Mesendoderm (in vitro differentiated cells): Measurements from ENCODE around the gene SPDYC.

Source experiments
- DNase-seq: peaks from one replicate; pipeline ENCODE4 v3.0.0; 2013
- H2AK5ac ChIP-seq: 2 replicates; pipeline ENCODE4 v1.6.1; 2013; ENCODE audit warnings: low read length, inconsistent platforms
- H2BK120ac ChIP-seq: 2 replicates; pipeline ENCODE4 v1.6.1; 2013; ENCODE audit warnings: low read depth, mild to moderate bottlenecking, low read length, moderate library complexity, mixed read lengths
- H2BK15ac ChIP-seq: replicated peaks from 2 replicates; pipeline ENCODE4 v1.6.1; 2013; ENCODE audit warnings: low read depth, mild to moderate bottlenecking, moderate library complexity
- H2BK5ac ChIP-seq: 2 replicates; pipeline ENCODE4 v1.6.1; 2013; ENCODE audit warnings: low read length, inconsistent platforms
- H3K18ac ChIP-seq: 2 replicates; pipeline ENCODE4 v1.6.1; 2013; ENCODE audit warnings: mild to moderate bottlenecking, low read length, mixed read lengths
- H3K23ac ChIP-seq: one replicate; pipeline ENCODE4 v1.6.1; 2013; ENCODE audit warnings: low read length
- H3K27ac ChIP-seq: 2 replicates; pipeline ENCODE4 v1.5.1; 2013; ENCODE audit warnings: low read depth, mild to moderate bottlenecking, inconsistent platforms, low read length, moderate library complexity
- H3K27me3 ChIP-seq: 2 replicates; pipeline ENCODE4 v1.6.1; 2013; ENCODE audit warnings: low read length, control low read depth, mild to moderate bottlenecking, inconsistent platforms; ENCODE audit not compliant: insufficient read depth, poor library complexity
- H3K36me3 ChIP-seq: 2 replicates; pipeline ENCODE4 v1.6.1; 2013; ENCODE audit warnings: low read length, inconsistent platforms; ENCODE audit not compliant: control insufficient read depth, insufficient read depth
- H3K4ac ChIP-seq: one replicate; pipeline ENCODE4 v1.6.1; 2013; ENCODE audit warnings: low read depth, mild to moderate bottlenecking, low read length, moderate library complexity
- H3K4me1 ChIP-seq: 2 replicates; pipeline ENCODE4 v1.6.1; 2013; ENCODE audit warnings: low read depth, low read length, inconsistent platforms; ENCODE audit not compliant: control insufficient read depth
- H3K4me2 ChIP-seq: 2 replicates; pipeline ENCODE4 v1.6.1; 2013; ENCODE audit warnings: low read length
- H3K4me3 ChIP-seq: 2 replicates; pipeline ENCODE4 v1.5.1; 2013; ENCODE audit warnings: mild to moderate bottlenecking, low read length
- H3K56ac ChIP-seq: one replicate; pipeline ENCODE4 v1.6.1; 2013; ENCODE audit warnings: low read length
- H3K79me1 ChIP-seq: 2 replicates; pipeline ENCODE4 v1.6.1; 2013; ENCODE audit warnings: low read length, inconsistent platforms
- H3K79me2 ChIP-seq: 2 replicates; pipeline ENCODE4 v1.6.1; 2013; ENCODE audit warnings: mild to moderate bottlenecking, low read length; ENCODE audit not compliant: control insufficient read depth, insufficient read depth
- H3K9ac ChIP-seq: 2 replicates; pipeline ENCODE4 v1.6.1; 2013; ENCODE audit warnings: low read length, inconsistent platforms
- H4K5ac ChIP-seq: one replicate; pipeline ENCODE4 v1.6.1; 2013; ENCODE audit warnings: low read length
- H4K8ac ChIP-seq: one replicate; pipeline ENCODE4 v1.6.1; 2013; ENCODE audit warnings: low read depth, mild to moderate bottlenecking, control low read depth, low read length, moderate library complexity
- WGBS: extraction: QIAGEN DNeasy Blood & Tissue Kit; methylation state at CpG from one replicate; pipeline ENCODE4 v1.1.7; 2013; ENCODE audit warnings: low lambda C conversion rate, missing lambda C conversion rate; ENCODE audit not compliant: insufficient coverage; ENCODE audit errors: extremely low coverage; 5-methylcytosine and 5-hydroxymethylcytosine counted together

Gene SPDYC

DNA sequence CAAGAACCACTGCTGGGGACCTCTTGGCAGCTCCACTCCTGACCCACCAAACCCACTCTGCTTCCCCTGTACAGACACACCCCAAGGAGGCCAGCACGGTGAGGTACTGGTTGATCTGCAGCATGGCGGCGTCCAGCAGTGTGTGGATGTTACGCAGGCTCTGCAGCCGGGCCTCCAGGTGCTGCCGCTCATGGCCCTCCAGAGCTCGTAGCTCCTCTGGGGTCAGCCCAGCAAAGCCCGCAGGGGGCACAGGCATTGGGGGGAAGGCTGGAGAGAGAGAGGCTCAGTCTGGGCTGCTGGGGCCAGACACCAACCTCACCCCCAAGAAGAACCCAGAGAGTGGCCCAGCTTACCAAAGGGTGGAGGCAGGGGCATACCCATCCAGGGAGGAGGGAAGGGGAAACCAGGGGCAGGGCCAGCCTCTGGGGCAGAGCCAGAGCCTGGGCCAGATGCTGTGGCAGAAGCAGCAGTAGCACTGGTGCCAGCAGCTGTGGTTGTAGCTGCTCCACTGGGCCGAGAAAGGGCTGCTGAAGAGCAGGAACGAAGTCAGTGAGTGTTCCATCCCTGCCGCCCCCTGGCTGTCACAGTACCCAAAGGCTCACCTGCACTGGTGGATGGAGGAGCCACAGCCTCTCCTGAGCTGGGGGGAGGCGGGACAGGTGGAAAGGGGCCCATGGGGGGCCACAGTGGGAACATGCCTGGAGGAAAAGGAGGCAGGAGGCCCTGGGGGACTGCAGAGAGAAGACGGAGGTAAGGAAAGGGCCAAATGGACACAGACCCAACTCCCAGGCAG is 40.2 kb upstream of the SPDYC start:
- H3K36me3 ChIP-seq = peaks cover 8% of the 10 kb centered on the region
- peaks cover 13% of the 10 kb centered on the region for H3K79me2 ChIP-seq
- H2BK15ac ChIP-seq = no peak overlapping the region
- no peak overlapping the region for H3K56ac ChIP-seq
- no peak overlapping the region for H3K9ac ChIP-seq
- H3K4ac ChIP-seq = no peak overlapping the region
- no peaks in the 10 kb centered on the region for H3K27me3 ChIP-seq
- no peak for DNase-seq
- H3K27ac ChIP-seq = no peak overlapping the region
- no peak overlapping the region for H2BK120ac ChIP-seq
- H2BK5ac ChIP-seq = no peak overlapping the region
- no peak overlapping the region for H3K18ac ChIP-seq
- no peak overlapping the region for H3K4me2 ChIP-seq
- H4K8ac ChIP-seq = no peak overlapping the region
- H3K4me1 ChIP-seq = peaks cover 2% of the 10 kb centered on the region
- no CpG with 5 or more reads among the region's 13 CpGs for WGBS
- no peak overlapping the region for H3K4me3 ChIP-seq
- peaks cover 16% of the 10 kb centered on the region for H3K79me1 ChIP-seq
- no peak overlapping the region for H2AK5ac ChIP-seq
- no peak overlapping the region for H3K23ac ChIP-seq
- no peak overlapping the region for H4K5ac ChIP-seq

DNA sequence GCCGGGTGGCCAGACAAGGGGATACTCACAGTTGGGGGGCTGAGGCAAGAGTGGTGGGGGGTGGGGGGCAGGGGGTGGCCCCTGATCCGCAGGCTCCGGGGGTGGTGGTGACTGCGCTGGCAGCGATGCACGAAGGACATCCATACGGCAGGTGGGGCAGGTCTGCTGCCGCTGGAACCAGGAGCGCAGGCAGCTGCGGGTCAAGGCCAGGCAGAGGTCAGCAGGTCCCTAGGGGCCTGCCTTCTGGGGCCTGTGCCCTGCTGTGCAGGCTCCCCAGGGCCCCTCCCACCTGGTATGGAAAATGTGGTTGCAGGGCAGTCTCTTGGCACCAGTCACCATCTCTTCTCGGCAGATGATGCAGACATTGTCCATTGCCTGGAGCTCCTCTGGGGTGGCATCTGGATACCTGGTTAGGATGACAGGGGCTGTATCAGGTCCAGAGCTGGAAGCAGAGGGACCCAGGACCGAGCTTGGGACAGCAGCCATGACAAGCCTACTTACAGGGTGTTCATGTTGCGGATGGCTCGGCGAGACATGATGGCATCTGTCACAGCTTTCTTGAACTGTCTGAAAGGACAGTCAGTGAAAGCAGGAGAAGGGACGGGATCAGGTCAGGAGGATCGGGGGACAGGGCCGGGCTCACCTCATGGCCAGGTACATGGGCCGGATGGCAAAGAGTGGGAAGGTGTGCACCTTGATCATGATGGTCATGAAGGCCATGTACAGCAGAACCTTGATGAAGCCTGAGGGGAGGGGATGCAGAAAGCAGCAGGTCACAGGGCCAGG is 39.2 kb upstream of the SPDYC start:
- H3K36me3 ChIP-seq = peaks cover 3% of the 10 kb centered on the region
- H3K4me2 ChIP-seq = no peak overlapping the region
- H3K9ac ChIP-seq = no peak overlapping the region
- no peak overlapping the region for H4K8ac ChIP-seq
- no peak overlapping the region for H3K18ac ChIP-seq
- no peak overlapping the region for H2BK120ac ChIP-seq
- no peak for DNase-seq
- no peak overlapping the region for H3K27ac ChIP-seq
- no peak overlapping the region for H3K4ac ChIP-seq
- H3K56ac ChIP-seq = no peak overlapping the region
- peaks cover 13% of the 10 kb centered on the region for H3K79me2 ChIP-seq
- no CpG with 5 or more reads among the region's 19 CpGs for WGBS
- no peak overlapping the region for H4K5ac ChIP-seq
- H2BK5ac ChIP-seq = no peak overlapping the region
- H3K4me1 ChIP-seq = peaks cover 2% of the 10 kb centered on the region
- no peak overlapping the region for H3K4me3 ChIP-seq
- H2BK15ac ChIP-seq = no peak overlapping the region
- no peaks in the 10 kb centered on the region for H3K27me3 ChIP-seq
- H3K79me1 ChIP-seq = peaks cover 16% of the 10 kb centered on the region
- H2AK5ac ChIP-seq = no peak overlapping the region
- no peak overlapping the region for H3K23ac ChIP-seq

DNA sequence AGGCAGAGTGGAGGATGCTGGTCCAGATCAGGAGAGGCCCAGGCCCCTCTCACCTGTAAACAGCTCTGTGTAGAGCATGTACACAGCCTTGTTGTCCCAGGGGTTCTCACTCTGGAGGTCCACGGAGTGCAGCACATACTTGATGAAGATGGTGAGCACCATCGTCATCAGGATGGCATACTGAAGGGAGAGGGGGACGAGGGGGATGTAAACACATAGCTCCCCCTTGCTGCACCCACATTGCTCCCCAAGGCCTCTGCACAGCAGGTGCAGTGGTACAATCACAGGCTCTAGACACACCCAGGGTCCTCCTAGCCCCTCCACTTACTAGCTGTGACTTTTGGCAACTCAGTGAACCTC is 38.6 kb upstream of the SPDYC start:
- no peak for DNase-seq
- Histone ChIP-seq H3K56ac (no peak overlapping the region), H3K27ac (no peak overlapping the region), H3K4me3 (no peak overlapping the region), H2BK15ac (no peak overlapping the region), H3K79me2 (peaks cover 13% of the 10 kb centered on the region), H3K36me3 (peaks cover 3% of the 10 kb centered on the region), H3K4ac (no peak overlapping the region), H2BK5ac (no peak overlapping the region), H2BK120ac (no peak overlapping the region), H3K4me1 (peaks cover 2% of the 10 kb centered on the region), H4K8ac (no peak overlapping the region), H4K5ac (no peak overlapping the region), H3K18ac (no peak overlapping the region), H3K23ac (no peak overlapping the region), H3K27me3 (no peaks in the 10 kb centered on the region), H3K9ac (no peak overlapping the region), H3K4me2 (no peak overlapping the region), H3K79me1 (peaks cover 16% of the 10 kb centered on the region), H2AK5ac (no peak overlapping the region)
- WGBS = no CpG with 5 or more reads among the region's 3 CpGs

DNA sequence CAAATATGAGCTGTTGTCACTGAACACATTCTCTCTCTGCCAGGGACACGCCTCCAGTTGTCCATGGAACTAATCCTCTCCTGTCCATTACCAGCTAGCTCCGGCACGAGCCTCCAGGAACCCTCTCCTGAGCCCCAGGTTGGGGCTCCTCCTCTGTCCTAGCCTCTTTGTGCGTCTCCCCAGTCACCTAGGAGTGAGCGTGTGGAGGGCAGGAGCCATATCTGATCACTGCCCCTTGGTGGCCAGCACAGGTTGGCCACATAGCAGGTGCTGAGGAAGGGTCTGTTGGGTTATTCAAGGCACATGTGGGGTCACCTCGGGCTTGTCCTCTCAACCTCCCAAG is 38.2 kb upstream of the SPDYC start:
- no peak overlapping the region for H2BK120ac ChIP-seq
- H3K4me3 ChIP-seq = no peak overlapping the region
- no peak overlapping the region for H4K8ac ChIP-seq
- no peak overlapping the region for H2BK15ac ChIP-seq
- peaks cover 2% of the 10 kb centered on the region for H3K4me1 ChIP-seq
- H3K23ac ChIP-seq = no peak overlapping the region
- DNase-seq = no peak
- no peak overlapping the region for H3K18ac ChIP-seq
- H3K4ac ChIP-seq = no peak overlapping the region
- no peak overlapping the region for H3K56ac ChIP-seq
- H3K27me3 ChIP-seq = no peaks in the 10 kb centered on the region
- H3K36me3 ChIP-seq = peaks cover 2% of the 10 kb centered on the region
- WGBS = no CpG with 5 or more reads among the region's 6 CpGs
- peaks cover 16% of the 10 kb centered on the region for H3K79me1 ChIP-seq
- H2BK5ac ChIP-seq = no peak overlapping the region
- H3K27ac ChIP-seq = no peak overlapping the region
- H4K5ac ChIP-seq = no peak overlapping the region
- no peak overlapping the region for H3K4me2 ChIP-seq
- H3K79me2 ChIP-seq = peaks cover 13% of the 10 kb centered on the region
- no peak overlapping the region for H2AK5ac ChIP-seq
- no peak overlapping the region for H3K9ac ChIP-seq

DNA sequence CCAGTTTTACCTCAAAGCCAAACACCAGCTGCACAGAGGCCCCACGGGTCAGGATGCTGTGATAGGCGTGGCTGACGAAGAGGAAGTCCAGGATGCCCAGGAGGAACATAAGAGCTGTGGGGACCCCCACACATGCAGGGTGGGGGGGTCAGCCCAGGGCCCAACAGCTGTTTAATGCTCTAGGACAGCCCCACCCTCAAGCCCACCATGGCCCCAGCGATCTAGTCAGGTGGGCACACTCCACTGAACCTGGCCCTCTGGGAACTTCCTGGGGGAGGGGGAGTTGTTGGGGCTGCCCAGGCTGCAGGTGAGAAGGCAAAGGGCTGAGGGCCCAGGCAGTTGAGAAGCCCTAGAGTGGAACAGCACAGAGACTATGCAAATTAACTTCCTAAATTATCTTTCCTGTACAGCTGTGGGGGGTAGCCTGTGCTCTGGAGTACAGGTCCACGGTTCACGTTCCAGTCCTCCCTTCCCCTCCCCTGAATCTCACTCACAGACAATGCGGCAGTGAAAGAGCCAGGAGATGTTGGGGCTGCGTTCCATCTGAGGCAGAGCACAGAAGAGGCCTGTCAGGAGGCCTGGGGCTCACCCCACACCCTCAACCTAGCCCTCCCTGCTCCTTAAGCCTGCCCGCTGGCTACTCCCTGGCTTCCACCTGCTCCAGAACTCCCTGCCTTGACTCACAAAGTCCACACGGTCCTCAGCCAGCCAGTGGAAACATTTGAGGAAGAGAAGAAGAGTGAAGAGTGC is 37.6 kb upstream of the SPDYC start:
- no CpG with 5 or more reads among the region's 10 CpGs for WGBS
- no peak for DNase-seq

More for the DNA sequence above, 37.6 kb upstream of the SPDYC start:
- H2BK5ac ChIP-seq = no peak overlapping the region
- H4K8ac ChIP-seq = no peak overlapping the region
- H3K4me1 ChIP-seq = peaks cover 2% of the 10 kb centered on the region
- peaks cover 2% of the 10 kb centered on the region for H3K36me3 ChIP-seq
- H3K4me2 ChIP-seq = no peak overlapping the region
- no peak overlapping the region for H3K27ac ChIP-seq
- H2BK15ac ChIP-seq = no peak overlapping the region
- H3K9ac ChIP-seq = no peak overlapping the region
- no peak overlapping the region for H3K4me3 ChIP-seq
- peaks cover 16% of the 10 kb centered on the region for H3K79me1 ChIP-seq
- H3K79me2 ChIP-seq = peaks cover 13% of the 10 kb centered on the region
- H3K23ac ChIP-seq = no peak overlapping the region
- H3K56ac ChIP-seq = no peak overlapping the region
- no peak overlapping the region for H3K18ac ChIP-seq
- no peak overlapping the region for H3K4ac ChIP-seq
- no peak overlapping the region for H2BK120ac ChIP-seq
- no peak overlapping the region for H2AK5ac ChIP-seq
- no peaks in the 10 kb centered on the region for H3K27me3 ChIP-seq
- no peak overlapping the region for H4K5ac ChIP-seq
